B cell (primary cell): ENCODE measurements around the gene ADARB2. TPM values are rescaled to one million over a fixed set of nuclear protein-coding genes. Genes with fewer than 3 reads are reported as not detected.

ENCODE experiments used
- ATAC-seq: fragments of 200-7000 bp; cut with Tn5 transposase; one replicate; pipeline ENCODE4 v1.10.0; 2021; ENCODE audit warnings: low read depth, mild to moderate bottlenecking, moderate number of reproducible peaks, moderate library complexity
- CTCF ChIA-PET: fragments of 350-600 bp; sonication (Branson Sonifier 250); formaldehyde crosslinking; loops from one replicate; lab custom pipeline; 2021; ENCODE audit warnings: antibody characterized with exemption, inconsistent platforms; lab: Charles Lee
- POLR2A ChIA-PET: fragments of 350-600 bp; sonication (Branson Sonifier 250); formaldehyde crosslinking; loops from one replicate; lab custom pipeline; 2021; ENCODE audit warnings: antibody characterized with exemption; lab: Charles Lee
- DNase-seq: peaks from one replicate; pipeline ENCODE4 v3.0.0; 2013
- H2AFZ ChIP-seq: 2 replicates; pipeline ENCODE4 v1.6.1; 2012; ENCODE audit warnings: mild to moderate bottlenecking, low read depth, low read length; ENCODE audit not compliant: insufficient read depth, poor library complexity, severe bottlenecking
- H3K27ac ChIP-seq, 2 donors: 1 replicate in 1 of 2; 2 replicates in 1 of 2; pipeline ENCODE4 v1.5.1; 2012 to 2013; ENCODE audit warnings: low read length in 2 of 2, mild to moderate bottlenecking in 2 of 2, moderate library complexity in 1 of 2
- H3K27me3 ChIP-seq, 4 experiments: fragments of 200-600 bp in 1 of 4; sonication (generic) in 1 of 4; replicated peaks in 1 of 4; 1 replicate in 2 of 4; 2 replicates in 2 of 4; pipeline versions ENCODE4 v1.6.1 to v1.7.0; 2013 to 2016; ENCODE audit warnings: low read length in 3 of 4, mild to moderate bottlenecking in 2 of 4, mixed read lengths in 1 of 4, moderate library complexity in 1 of 4; ENCODE audit not compliant: insufficient read depth in 4 of 4, control insufficient read depth in 3 of 4; ENCODE audit errors: control extremely low read depth in 1 of 4
- H3K36me3 ChIP-seq, 2 experiments: replicated peaks in 1 of 2; 1 replicate in 1 of 2; 2 replicates in 1 of 2; pipeline versions ENCODE4 v1.6.1 to v1.7.1; 2013; ENCODE audit warnings: low read length in 1 of 2; ENCODE audit not compliant: insufficient read depth in 2 of 2, control insufficient read depth in 1 of 2; ENCODE audit errors: control extremely low read depth in 1 of 2, extremely low read depth in 1 of 2
- H3K4me1 ChIP-seq, 2 donors: fragments of 200-600 bp in 1 of 2; sonication (generic) in 1 of 2; 1 replicate in 1 of 2; 2 replicates in 1 of 2; pipeline versions ENCODE4 v1.5.1 to v1.6.1; 2013 to 2017; ENCODE audit warnings: low read length in 2 of 2; ENCODE audit not compliant: control insufficient read depth in 2 of 2, insufficient read depth in 2 of 2
- H3K4me2 ChIP-seq: replicated peaks from 2 replicates; pipeline ENCODE3; 2012; ENCODE audit warnings: mild to moderate bottlenecking, low read depth, low read length; ENCODE audit not compliant: poor library complexity, severe bottlenecking
- H3K4me3 ChIP-seq, 5 experiments: fragments of 200-600 bp in 1 of 5; sonication (generic) in 1 of 5; 1 replicate in 3 of 5; 2 replicates in 2 of 5; pipeline versions ENCODE4 v1.5.1 to v1.7.0; 2011 to 2016; ENCODE audit warnings: low read length in 4 of 5, mild to moderate bottlenecking in 4 of 5, low read depth in 2 of 5, control low read depth in 1 of 5, moderate library complexity in 1 of 5; ENCODE audit not compliant: insufficient read depth in 1 of 5; ENCODE audit errors: control extremely low read depth in 1 of 5, extremely low read depth in 1 of 5
- H3K79me2 ChIP-seq: fragments of 200-600 bp; sonication (generic); one replicate; pipeline ENCODE4 v1.6.0; 2016; ENCODE audit warnings: low read length; ENCODE audit not compliant: control insufficient read depth, insufficient read depth
- H3K9ac ChIP-seq: fragments of 200-600 bp; sonication (generic); 2 replicates; pipeline ENCODE4 v1.6.1; 2017; ENCODE audit warnings: mild to moderate bottlenecking, low read length, moderate library complexity
- H3K9me3 ChIP-seq, 3 donors: one replicate each; pipeline versions ENCODE4 v1.6.1 to v1.7.1; 2013; ENCODE audit warnings: low read length in 2 of 3; ENCODE audit not compliant: control insufficient read depth in 2 of 3, insufficient read depth in 1 of 3; ENCODE audit errors: control extremely low read depth in 1 of 3
- H4K20me1 ChIP-seq: 2 replicates; pipeline ENCODE4 v1.6.0; 2012; ENCODE audit warnings: mild to moderate bottlenecking, low read length; ENCODE audit not compliant: insufficient read depth, control insufficient read depth, poor library complexity, severe bottlenecking
- H3K27ac Mint-ChIP-seq: one replicate; pipeline ENCODE4 v1.8.0; 2021; ENCODE audit warnings: mixed read lengths
- H3K27me3 Mint-ChIP-seq: one replicate; pipeline ENCODE4 v1.8.0; 2021; ENCODE audit warnings: mixed read lengths
- H3K4me1 Mint-ChIP-seq: one replicate; pipeline ENCODE4 v1.8.0; 2021; ENCODE audit warnings: mixed read lengths
- H3K4me3 Mint-ChIP-seq: one replicate; pipeline ENCODE4 v1.8.0; 2021; ENCODE audit warnings: mixed read lengths
- H3K9me3 Mint-ChIP-seq: one replicate; pipeline ENCODE4 v1.8.0; 2022; ENCODE audit warnings: mixed read lengths; ENCODE audit not compliant: insufficient read depth
- CTCF ChIP-seq: fragments of 200-600 bp; IDR thresholded peaks from one replicate; pipeline ENCODE4 v1.8.0; 2022; ENCODE audit warnings: antibody characterized with exemption, mild to moderate bottlenecking
- EZH2 ChIP-seq: IDR thresholded peaks from 2 replicates; pipeline ENCODE4 v1.6.1; 2012; ENCODE audit warnings: borderline replicate concordance, low read depth, mild to moderate bottlenecking, moderate library complexity, low read length; ENCODE audit not compliant: insufficient read depth, poor library complexity, severe bottlenecking
- WGBS: methylation state at CpG from one replicate; pipeline ENCODE4 v1.1.5; 2013; ENCODE audit warnings: missing lambda C conversion rate; ENCODE audit not compliant: insufficient coverage; 5-methylcytosine and 5-hydroxymethylcytosine counted together
- intact Hi-C: fragments of 100-400 bp; cut with micrococcal nuclease; formaldehyde crosslinking; loops from one replicate; pipeline ENCODE4 v1.10.0; 2022
- polyA plus RNA-seq: library from polyadenylated mRNA; depleted of rRNA; stranded (reverse); fragments of >200 nt; gene quantifications from 2 replicates; pipeline ENCODE4 v1.2.3, GENCODE V29; 2012
- total RNA-seq, 2 donors: library from RNA; stranded (reverse); fragments of 120-200 nt in 1 of 2; gene quantifications; 1 replicate in 1 of 2; 2 replicates in 1 of 2; pipeline versions ENCODE4 v1.2.3 to v1.2.4, GENCODE V29; 2013 to 2022

The ADARB2 gene
- total and polyA plus RNA-seq, 2 donors (not counting 1 experiment from before 2014, with no cell fraction given): 0.13 to 0.96 TPM

- H3K4me1 ChIP-seq: peaks cover 46 to 50% of the 10 kb centered on the region in 2 donors
- DNase-seq: no peak
These were observed 244.7 kb downstream of the ADARB2 start for GRCh38 chr10:1492641-1493040.

More at GRCh38 chr10:1492641-1493040, 244.7 kb downstream of the ADARB2 start:
- intact Hi-C loops: no loop called here
- TF ChIP-seq CTCF (no peak), EZH2 (no peak)
- 92% methylated on average over 9 of the region's 9 CpGs for WGBS
- Histone ChIP-seq H4K20me1 (no peaks in the 10 kb centered on the region), H3K9me3 (peaks cover 0 to 3% (median 0%) of the 10 kb centered on the region in 3 donors), H3K4me2 (peak overlapping the region; percentile 29), H3K27me3 (no peaks in the 10 kb centered on the region), H3K27ac (no peak overlapping the region), H3K36me3 (no peaks in the 10 kb centered on the region), H2AFZ (no peak overlapping the region), H3K9ac (no peak overlapping the region), H3K4me3 (no peak overlapping the region), H3K79me2 (no peaks in the 10 kb centered on the region)
- POLR2A ChIA-PET: interaction anchor here (1.6 kb wide), 1 partner anchor 68 kb away, joined by 5 read pairs; no protein-coding TSS in a partner anchor
- Mint-ChIP-seq H3K4me3 (no peak overlapping the region), H3K27ac (no peak overlapping the region), H3K9me3 (no peaks in the 10 kb centered on the region), H3K27me3 (no peaks in the 10 kb centered on the region), H3K4me1 (peaks cover 39% of the 10 kb centered on the region)
- CTCF ChIA-PET: interaction anchor here (1.2 kb wide), 1 partner anchor 15 kb away, joined by 3 read pairs; no protein-coding TSS in a partner anchor
- no peak for ATAC-seq
